ENCODE measurements around the gene ZNF277.

- TF ChIP-seq, protein P1, sequence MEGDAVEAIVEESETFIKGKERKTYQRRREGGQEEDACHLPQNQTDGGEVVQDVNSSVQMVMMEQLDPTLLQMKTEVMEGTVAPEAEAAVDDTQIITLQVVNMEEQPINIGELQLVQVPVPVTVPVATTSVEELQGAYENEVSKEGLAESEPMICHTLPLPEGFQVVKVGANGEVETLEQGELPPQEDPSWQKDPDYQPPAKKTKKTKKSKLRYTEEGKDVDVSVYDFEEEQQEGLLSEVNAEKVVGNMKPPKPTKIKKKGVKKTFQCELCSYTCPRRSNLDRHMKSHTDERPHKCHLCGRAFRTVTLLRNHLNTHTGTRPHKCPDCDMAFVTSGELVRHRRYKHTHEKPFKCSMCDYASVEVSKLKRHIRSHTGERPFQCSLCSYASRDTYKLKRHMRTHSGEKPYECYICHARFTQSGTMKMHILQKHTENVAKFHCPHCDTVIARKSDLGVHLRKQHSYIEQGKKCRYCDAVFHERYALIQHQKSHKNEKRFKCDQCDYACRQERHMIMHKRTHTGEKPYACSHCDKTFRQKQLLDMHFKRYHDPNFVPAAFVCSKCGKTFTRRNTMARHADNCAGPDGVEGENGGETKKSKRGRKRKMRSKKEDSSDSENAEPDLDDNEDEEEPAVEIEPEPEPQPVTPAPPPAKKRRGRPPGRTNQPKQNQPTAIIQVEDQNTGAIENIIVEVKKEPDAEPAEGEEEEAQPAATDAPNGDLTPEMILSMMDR (IDR thresholded peaks at IDR 0.05; ENCODE audit: insufficient read depth, low read length, poor library complexity, severe bottlenecking): no peak
- TF ChIP-seq EZH2phosphoT487 (conservative IDR thresholded peaks at IDR 0.05; ENCODE audit: low read length): no peak
Observed at GRCh38 chr7:112358513-112358912, 152.0 kb downstream of the ZNF277 start.
